Measurements from ENCODE around the gene CPNE2. TPM values are rescaled to one million over a fixed set of nuclear protein-coding genes. Genes with fewer than 3 reads are reported as not detected.
"Not testable (repeated sequence)": the region's sequence is repeated elsewhere in the genome, so short reads cannot be mapped to it uniquely, and the experiment has no call there.

Gene CPNE2
- total RNA-seq, 1 experiment from 2014 or later: 43.4 TPM

- peaks cover 22% of the 10 kb centered on the region for H3K4me1 ChIP-seq (ENCODE audit: control insufficient read depth, insufficient read depth, low read length)
- no TSS peak for BruUV-seq (replicated peaks)
- H3K36me3 ChIP-seq (ENCODE audit: control insufficient read depth, insufficient read depth, low read length): no peaks in the 10 kb centered on the region
- H3K4me3 ChIP-seq (ENCODE audit: low read depth in 2 of 2, low read length in 2 of 2): no peak overlapping the region
- H3K27ac ChIP-seq (ENCODE audit: low read length): no peak overlapping the region
- no peaks in the 10 kb centered on the region for H3K27me3 ChIP-seq (ENCODE audit: control insufficient read depth, insufficient read depth, low read length)
- TF ChIP-seq SIN3A (IDR thresholded peaks at IDR 0.05; ENCODE audit: borderline replicate concordance, insufficient read depth, low read depth, low read length) (no peak), POLR2AphosphoS5 (IDR thresholded peaks at IDR 0.05; ENCODE audit: low read depth, low read length) (no peak), REST (IDR thresholded peaks at IDR 0.05; ENCODE audit: insufficient read depth in 1 of 2, low read depth in 2 of 2, low read length in 1 of 2) (no peak), TCF7L2 (IDR thresholded peaks at IDR 0.05; ENCODE audit: low read depth, low read length) (no peak), CTCF (IDR thresholded peaks at IDR 0.05) (no peak)
- in situ Hi-C loops (cut with HindIII; ENCODE audit: low pct_unique_long_range_greater_than_20kb, low sequenced_read_pairs) (no loop called here), intact Hi-C loops (cut with micrococcal nuclease; ENCODE audit: unreplicated experiment) (no loop called here)
- CTCF ChIA-PET: no interaction called here
- no peak for ATAC-seq
- no peak for DNase-seq (ENCODE audit: low read depth, low spot score)
- no peaks in the 10 kb centered on the region for H3K9me3 ChIP-seq (ENCODE audit: control insufficient read depth, insufficient read depth, low read depth, low read length)
- POLR2A ChIA-PET: no interaction called here
These were observed 16.0 kb downstream of the CPNE2 start for GRCh38 chr16:57108432-57108831.

- H3K36me3 ChIP-seq (ENCODE audit: control insufficient read depth, insufficient read depth, low read length); H3K27ac ChIP-seq (ENCODE audit: low read length); BruUV-seq (replicated peaks); H3K4me3 ChIP-seq (ENCODE audit: low read depth in 2 of 2, low read length in 2 of 2); in situ Hi-C loops (cut with HindIII; ENCODE audit: low pct_unique_long_range_greater_than_20kb, low sequenced_read_pairs); DNase-seq (ENCODE audit: low read depth, low spot score); intact Hi-C loops (cut with micrococcal nuclease; ENCODE audit: unreplicated experiment); H3K27me3 ChIP-seq (ENCODE audit: control insufficient read depth, insufficient read depth, low read length); H3K9me3 ChIP-seq (ENCODE audit: control insufficient read depth, insufficient read depth, low read depth, low read length); ATAC-seq: not testable (repeated sequence)
- ChIA-PET POLR2A (interaction anchor here (0.6 kb wide), 1 partner anchor 17 kb away, joined by 4 read pairs; the partner anchor contains the start of gene CPNE2), CTCF (interaction anchor here (0.6 kb wide), 1 partner anchor 63 kb away, joined by 4 read pairs; no protein-coding TSS in a partner anchor)
- peaks cover 22% of the 10 kb centered on the region for H3K4me1 ChIP-seq (ENCODE audit: control insufficient read depth, insufficient read depth, low read length)
These were observed 17.1 kb downstream of the CPNE2 start for GRCh38 chr16:57109259-57110105.

GRCh38 chr16:57110937-57111336 lies 18.6 kb downstream of the CPNE2 start:
- DNase-seq (ENCODE audit: low read depth, low spot score) (no peak), ATAC-seq (no peak)
- Histone ChIP-seq H3K4me3 (ENCODE audit: low read depth in 2 of 2, low read length in 2 of 2) (no peak overlapping the region), H3K9me3 (ENCODE audit: control insufficient read depth, insufficient read depth, low read depth, low read length) (no peaks in the 10 kb centered on the region), H3K36me3 (ENCODE audit: control insufficient read depth, insufficient read depth, low read length) (no peaks in the 10 kb centered on the region), H3K4me1 (ENCODE audit: control insufficient read depth, insufficient read depth, low read length) (peaks cover 10% of the 10 kb centered on the region), H3K27ac (ENCODE audit: low read length) (no peak overlapping the region), H3K27me3 (ENCODE audit: control insufficient read depth, insufficient read depth, low read length) (no peaks in the 10 kb centered on the region)
- POLR2A ChIA-PET: interaction anchor here (0.7 kb wide), 1 partner anchor 26 kb away, joined by 3 read pairs; no protein-coding TSS in a partner anchor
- BruUV-seq (replicated peaks): no TSS peak
- in situ Hi-C loops (cut with HindIII; ENCODE audit: low pct_unique_long_range_greater_than_20kb, low sequenced_read_pairs): no loop called here
- intact Hi-C loops (cut with micrococcal nuclease; ENCODE audit: unreplicated experiment): no loop called here
- CTCF ChIA-PET: no interaction called here
- TF ChIP-seq CTCF (IDR thresholded peaks at IDR 0.05): no peak
- TF ChIP-seq POLR2AphosphoS5 (IDR thresholded peaks at IDR 0.05; ENCODE audit: low read depth, low read length): no peak
- TF ChIP-seq REST (IDR thresholded peaks at IDR 0.05; ENCODE audit: insufficient read depth in 1 of 2, low read depth in 2 of 2, low read length in 1 of 2): no peak
- TF ChIP-seq TCF7L2 (IDR thresholded peaks at IDR 0.05; ENCODE audit: low read depth, low read length): no peak
- no peak for TF ChIP-seq SIN3A (IDR thresholded peaks at IDR 0.05; ENCODE audit: borderline replicate concordance, insufficient read depth, low read depth, low read length)
